Raji (cell line): Measurements from ENCODE around the gene SNRPN.

Source experiments
- POLR2A ChIP-seq: IDR thresholded peaks from 2 replicates; pipeline ENCODE4 v1.6.1; 2011; ENCODE audit warnings: low read depth, low read length, control low read depth; ENCODE audit not compliant: insufficient read depth

Gene SNRPN

GRCh38 chr15:24966364-24967103 lies 11.7 kb downstream of the SNRPN start:
- no peak for TF ChIP-seq POLR2A

- no peak for TF ChIP-seq POLR2A
Observed at GRCh38 chr15:24971052-24971451, 16.3 kb downstream of the SNRPN start.

- no peak for TF ChIP-seq POLR2A
Observed at GRCh38 chr15:24971772-24972171, 17.0 kb downstream of the SNRPN start.

DNA sequence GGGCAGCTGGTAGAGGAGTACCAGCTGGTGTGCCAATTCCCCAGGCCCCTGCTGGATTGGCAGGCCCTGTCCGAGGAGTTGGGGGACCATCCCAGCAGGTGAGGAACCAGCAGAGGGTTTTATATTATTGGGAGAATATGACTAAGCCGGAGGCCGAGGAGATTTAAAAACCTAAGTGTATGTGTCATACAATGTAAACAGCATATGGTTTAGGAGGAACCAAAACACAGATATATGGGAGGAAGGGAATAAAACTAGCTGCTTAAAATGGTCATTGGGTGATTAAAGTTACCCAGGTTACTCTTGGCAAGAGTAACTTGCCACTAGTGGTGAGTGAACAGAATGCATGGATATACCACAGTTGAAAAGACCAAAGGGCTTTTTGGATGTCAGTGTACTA lies 22.1 kb downstream of the SNRPN start:
- no peak for TF ChIP-seq POLR2A

- no peak for TF ChIP-seq POLR2A
Observed at GRCh38 chr15:24977686-24978085, 22.9 kb downstream of the SNRPN start.

GRCh38 chr15:24985224-24985623 lies 30.4 kb downstream of the SNRPN start:
- TF ChIP-seq POLR2A = no peak

DNA sequence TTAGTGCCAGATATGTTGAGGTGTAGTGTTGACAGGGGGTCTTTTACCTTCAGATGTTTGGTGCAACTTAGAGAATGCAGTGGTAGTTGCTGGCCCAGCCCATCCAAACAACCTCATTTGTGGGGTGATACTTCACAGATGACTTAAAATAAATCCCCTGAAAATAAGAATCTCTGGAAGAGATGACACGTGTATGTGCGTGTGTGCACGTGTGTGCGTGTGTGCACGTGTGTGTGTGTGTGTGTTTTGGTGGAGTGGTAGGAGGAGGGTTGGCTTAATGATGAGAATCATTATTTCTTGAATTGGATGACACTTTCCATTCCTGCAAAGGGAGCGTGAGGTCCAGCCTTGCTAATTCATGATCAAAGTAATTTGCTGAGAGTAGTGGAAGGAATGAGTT lies 31.9 kb downstream of the SNRPN start:
- TF ChIP-seq POLR2A = no peak

DNA sequence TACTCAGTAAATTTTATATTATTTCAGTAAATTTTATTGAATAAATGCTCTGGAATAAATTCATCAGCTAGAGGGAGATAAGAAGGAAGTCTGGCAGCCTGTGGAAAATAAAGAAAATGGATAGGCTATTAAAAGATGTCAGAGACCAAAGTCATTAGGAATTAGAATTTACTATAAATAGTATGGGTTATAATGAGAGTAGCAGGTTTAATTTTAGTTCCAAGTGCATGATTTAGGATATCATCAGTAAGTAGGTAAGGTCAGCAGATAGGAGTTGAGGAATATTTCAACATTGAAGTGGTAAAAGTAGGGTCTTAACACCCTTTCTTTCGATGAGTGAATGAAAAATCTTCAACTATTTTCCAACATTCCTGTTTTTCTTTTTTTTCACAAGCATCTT lies 64.6 kb downstream of the SNRPN start:
- TF ChIP-seq POLR2A = no peak

GRCh38 chr15:25022233-25022632 lies 67.4 kb downstream of the SNRPN start:
- TF ChIP-seq POLR2A = no peak
